ENCODE measurements around the gene SPOUT1. TPM values are rescaled to one million over a fixed set of nuclear protein-coding genes. Genes with fewer than 3 reads are reported as not detected.
"Not testable (repeated sequence)": the region's sequence is repeated elsewhere in the genome, so short reads cannot be mapped to it uniquely, and the experiment has no call there.

SPOUT1 gene, protein sequence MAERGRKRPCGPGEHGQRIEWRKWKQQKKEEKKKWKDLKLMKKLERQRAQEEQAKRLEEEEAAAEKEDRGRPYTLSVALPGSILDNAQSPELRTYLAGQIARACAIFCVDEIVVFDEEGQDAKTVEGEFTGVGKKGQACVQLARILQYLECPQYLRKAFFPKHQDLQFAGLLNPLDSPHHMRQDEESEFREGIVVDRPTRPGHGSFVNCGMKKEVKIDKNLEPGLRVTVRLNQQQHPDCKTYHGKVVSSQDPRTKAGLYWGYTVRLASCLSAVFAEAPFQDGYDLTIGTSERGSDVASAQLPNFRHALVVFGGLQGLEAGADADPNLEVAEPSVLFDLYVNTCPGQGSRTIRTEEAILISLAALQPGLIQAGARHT
- 23.8 and 28.4 TPM in 2 replicates for total RNA-seq

DNA sequence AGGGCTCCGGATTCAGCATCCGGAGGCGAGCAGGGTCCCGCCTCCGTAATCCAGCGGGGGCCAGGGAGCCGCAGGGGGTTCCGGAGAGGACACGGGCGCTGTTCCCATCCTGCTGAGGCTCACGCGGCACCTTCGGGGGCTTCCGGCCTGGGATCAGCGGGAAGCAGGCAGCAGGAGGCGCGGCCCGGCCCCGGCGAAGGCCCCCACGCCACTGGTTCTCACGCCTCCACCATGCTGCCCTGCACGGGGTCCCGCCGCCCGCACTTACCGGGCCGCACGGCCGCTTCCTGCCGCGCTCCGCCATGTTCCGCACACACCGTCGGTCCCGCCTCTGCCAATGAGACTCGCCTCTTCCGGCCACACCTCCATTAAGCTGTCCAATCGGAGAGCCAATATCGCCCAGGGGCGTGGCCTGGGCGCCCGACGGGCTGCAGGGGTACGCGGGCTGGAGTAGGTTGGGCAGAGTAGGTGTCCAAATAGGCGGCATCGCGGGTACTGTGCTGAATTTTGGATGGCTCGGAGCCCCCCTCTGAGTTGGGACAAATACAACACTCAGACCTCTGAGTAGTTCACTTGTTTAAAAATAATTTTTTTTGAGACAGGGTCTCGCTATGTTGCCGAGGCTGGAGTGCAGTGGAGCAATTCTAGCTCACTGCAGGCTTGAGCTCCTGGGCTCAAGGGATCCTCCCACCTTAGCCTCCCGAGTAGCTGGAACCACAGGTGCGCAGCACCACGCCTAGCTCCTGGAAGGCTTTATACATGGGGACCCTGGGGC, at the start of gene SPOUT1:
SPOUT1 (minus strand) TSS at position 318 of the 775 bp plus-strand sequence; CDS start at position 304, 14 bp downstream.
- DNase-seq (ENCODE audit: extremely low read depth, low read depth, low spot score): peak; percentile 31

DNA sequence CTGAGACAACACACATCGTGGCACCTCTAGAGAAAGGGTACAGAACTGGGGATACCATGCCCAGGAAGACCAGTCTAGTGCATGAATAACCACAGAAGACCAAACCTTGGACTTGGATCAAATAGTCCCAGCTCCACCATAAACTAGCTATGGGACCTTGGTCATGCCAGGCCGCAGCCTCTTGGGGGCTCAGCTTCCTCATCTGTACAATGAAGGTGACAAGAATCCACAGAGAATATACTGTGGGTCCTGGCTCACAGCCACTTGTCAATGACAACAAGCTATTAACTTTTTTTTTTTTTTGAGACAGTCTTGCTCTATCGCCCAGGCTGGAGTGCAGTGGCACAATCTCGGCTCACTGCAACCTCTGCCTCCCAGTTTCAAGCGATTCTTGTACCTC, 48.3 kb upstream of the SPOUT1 start:
- no peak for DNase-seq (ENCODE audit: extremely low read depth, low read depth, low spot score)

DNA sequence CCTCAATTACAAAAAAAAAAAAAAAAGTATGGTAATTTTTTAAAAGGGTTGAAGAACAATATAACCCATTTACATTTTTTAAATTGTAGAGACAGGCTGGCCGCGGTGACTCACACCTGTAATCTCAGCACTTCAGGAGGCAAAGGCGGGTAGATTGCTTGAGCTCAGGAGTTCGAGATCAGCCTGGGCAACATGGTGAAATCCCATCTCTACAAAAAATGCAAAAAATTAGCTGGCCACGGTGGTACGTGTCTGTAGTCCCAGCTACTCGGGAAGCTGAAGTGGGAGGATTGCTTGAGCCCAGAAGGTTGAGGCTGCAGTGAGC, 41.3 kb upstream of the SPOUT1 start:
- DNase-seq (ENCODE audit: extremely low read depth, low read depth, low spot score): not testable (repeated sequence)

DNA sequence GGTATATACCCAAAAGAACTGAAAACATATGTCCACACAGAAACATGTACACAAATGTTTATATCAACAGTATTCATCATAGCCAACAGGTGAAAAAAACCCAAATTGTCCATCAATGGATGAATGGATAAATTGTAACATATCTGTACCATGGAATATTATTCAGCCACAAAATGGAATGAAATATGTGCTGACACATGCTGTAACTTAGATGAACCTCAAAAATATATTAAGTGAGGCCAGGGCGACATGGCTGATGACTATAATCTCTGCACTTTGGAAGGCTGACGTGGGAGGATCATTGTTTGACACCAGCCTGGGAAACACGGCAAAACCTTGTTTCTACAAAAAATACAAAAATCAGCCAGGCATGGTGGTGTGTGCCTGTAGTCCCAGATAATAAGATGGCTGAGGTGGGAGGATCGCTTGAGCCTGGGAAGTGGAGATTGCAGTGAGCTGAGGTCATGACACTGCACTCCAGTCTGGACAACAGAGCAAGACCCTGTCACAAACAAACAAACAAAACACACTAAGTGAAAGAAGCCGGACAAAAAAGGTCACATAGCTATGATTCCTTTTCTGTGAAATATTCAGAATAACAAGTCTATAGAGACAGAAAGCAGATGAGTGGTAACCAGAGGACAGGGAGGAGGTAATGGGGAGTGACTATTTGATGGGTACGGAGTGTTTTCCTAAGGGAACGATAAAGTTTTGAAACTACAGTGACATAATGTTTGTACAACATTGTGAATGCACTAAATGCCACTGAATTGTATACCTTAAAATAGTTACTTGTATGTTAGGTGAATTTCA, 40.7 kb upstream of the SPOUT1 start:
- no peak for DNase-seq (ENCODE audit: extremely low read depth, low read depth, low spot score)

DNA sequence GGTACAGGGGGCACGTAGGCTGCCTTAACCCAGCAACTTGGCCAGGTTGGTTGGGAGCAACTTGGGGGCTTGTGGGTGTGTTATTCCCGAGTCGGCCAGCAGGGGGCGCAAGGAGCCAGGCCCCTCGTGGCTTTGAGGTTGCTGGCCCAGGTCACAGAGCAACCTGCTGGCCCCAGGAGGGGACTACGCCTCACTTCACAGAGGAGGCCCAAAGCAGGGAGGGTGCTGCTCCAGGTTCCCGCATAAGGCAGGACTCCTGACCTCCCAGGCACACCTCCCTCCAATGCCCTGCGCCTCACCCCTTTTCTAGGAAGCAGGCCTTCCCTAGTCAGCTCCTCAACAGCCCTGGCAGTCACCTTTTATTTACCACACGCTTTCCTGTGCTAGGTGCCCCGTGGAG, 34.1 kb upstream of the SPOUT1 start:
- no peak for DNase-seq (ENCODE audit: extremely low read depth, low read depth, low spot score)

DNA sequence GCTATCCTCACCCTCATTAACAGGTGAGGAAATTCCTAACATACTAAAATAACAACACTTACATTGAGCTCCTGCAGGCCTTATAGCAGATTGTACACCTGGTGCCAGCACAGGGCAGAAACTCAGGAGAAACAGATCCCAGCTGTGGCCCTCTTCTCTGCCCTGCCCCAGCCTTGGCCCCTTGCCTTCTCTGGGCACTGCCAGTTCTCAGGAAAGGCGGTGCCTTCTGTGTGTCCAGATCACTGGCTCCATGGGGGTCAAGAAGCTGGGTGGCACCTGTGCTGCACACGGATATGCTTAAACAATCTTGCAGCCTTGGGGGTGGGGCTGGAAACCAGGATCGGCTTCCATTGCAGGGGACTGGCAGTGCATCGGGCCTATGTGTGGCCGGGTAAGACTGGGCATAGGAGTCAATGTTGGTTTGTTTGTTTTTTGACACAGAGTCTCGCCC, 32.8 kb upstream of the SPOUT1 start:
- DNase-seq (ENCODE audit: extremely low read depth, low read depth, low spot score): no peak

DNA sequence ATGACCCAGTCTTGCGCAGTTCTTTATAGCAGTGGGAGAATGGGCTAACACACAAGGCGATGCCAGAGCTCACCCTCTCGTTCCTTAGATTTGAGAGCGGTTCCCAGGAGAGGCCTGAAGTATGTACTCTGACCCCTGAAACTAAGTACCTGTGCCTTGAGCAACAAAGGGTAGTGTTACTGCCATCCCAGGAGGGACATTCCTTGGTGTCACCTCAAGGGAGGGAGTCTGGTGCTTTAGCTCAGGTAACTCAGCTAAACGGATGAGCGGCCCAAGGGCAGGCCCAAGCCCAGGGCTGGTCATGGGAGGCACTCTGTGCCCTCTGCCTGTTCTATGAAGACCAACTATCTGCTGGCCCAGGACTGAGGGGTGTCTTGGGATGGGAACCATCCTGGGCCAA, 31.9 kb upstream of the SPOUT1 start:
- DNase-seq (ENCODE audit: extremely low read depth, low read depth, low spot score): no peak

DNA sequence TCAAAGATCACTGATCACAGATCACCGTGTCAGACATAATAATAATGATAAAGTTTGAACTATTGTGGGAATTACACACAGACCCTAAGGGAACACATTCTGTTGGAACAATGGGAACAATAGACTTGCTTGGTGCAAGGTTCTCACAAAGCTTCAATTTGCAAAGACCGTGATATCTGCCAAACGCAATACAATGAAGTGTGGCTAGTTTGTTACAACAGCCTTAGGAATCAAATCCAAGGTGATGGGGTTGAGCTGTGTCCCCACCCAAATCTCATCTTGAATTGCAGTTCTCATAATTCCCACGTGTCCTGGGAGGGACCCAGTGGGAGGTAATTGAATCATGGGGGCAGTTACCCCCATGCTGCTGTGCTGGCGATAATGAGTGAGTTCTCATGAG, 31.3 kb upstream of the SPOUT1 start:
- no peak for DNase-seq (ENCODE audit: extremely low read depth, low read depth, low spot score)

DNA sequence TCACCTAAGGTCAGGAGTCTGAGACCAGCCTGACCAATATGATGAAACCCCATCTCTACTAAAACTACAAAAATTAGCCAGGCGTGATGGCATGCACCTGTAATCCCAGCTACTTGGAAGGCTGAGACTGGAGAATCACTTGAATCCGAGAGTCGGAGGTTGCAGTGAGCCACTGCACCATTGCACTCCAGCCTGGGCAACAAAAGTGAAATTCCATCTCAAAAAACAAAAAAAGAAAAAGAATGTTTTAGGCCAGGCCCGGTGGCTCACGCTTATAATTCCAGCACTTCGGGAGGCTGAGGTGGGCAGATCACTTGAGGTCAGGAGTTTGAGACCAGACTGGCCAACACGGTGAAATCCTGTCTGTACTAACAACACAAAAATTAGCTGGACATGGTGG, 28.9 kb upstream of the SPOUT1 start:
- DNase-seq (ENCODE audit: extremely low read depth, low read depth, low spot score): not testable (repeated sequence)

DNA sequence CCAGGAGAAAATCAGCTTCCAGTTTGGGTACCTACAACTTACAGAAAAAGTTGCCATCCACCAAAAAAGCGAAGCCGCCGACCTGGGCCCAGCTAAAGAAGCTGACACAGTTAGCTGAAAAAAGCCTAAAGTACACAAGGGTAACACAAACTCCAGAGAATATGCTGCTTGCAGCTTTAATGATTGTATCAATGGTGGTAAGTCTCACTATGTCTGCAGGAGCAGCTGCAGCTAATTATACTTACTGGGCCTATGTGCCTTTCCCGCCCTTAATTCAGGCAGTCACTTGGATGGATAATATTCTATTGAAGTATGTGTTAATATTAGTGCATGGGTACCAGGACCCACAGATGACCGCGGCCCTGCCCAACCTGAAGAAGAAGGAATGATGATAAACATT, 24.9 kb upstream of the SPOUT1 start:
- DNase-seq (ENCODE audit: extremely low read depth, low read depth, low spot score): not testable (repeated sequence)

DNA sequence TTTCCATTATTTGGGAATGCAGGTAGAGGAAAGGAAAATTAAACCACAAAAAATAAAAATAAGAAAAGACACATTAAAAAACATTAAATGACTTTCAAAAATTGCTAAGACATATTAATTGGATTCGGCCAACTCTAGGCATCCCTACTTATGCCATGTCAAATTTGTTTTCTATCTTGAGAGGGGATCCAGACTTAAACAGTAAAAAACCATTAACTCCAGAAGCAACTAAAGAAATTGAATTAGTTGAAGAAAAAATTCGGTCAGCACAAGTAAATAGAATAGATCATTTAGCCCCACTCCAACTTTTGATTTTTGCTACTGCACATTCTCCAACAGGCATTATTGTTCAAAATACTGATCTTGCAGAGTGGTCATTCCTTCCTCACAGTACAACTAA, 23.1 kb upstream of the SPOUT1 start:
- DNase-seq (ENCODE audit: extremely low read depth, low read depth, low spot score): not testable (repeated sequence)

DNA sequence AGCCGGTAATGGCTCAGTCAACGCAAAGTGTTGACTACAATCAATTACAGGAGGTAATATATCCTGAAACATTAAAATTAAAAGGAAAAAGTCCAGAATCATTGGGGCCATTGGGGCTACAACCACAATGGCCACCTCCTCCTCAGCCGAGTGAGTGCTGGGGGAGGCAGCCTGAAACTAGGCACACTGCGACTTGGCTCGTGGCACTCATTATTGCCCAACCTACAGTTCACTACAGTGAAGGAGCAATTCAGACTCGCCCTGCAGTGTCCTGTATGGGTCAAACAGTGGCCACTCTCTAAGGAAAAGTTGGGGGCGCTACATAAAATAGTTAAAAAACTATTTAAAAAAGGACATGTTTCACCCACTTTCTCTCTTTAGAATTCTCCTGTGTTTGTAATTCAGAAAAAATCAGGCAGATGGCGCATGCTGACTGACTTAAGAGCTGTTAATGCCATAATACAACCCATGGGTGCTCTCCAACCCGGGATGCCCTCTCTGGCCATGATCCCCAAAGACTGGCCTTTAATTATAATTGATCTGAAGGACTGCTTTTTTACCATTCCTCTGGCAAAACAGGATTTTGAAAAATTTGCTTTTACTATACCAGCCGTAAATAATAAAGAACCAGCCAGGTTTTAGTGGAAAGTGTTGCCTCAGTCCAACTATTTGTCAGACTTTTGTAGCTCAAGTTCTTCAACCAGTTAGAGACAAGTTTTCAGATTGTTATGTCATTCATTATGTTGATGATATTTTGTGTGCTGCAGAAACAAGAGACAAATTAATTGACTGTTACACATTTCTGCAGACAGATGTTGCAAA, 22.4 kb upstream of the SPOUT1 start:
- not testable (repeated sequence) for DNase-seq (ENCODE audit: extremely low read depth, low read depth, low spot score)

DNA sequence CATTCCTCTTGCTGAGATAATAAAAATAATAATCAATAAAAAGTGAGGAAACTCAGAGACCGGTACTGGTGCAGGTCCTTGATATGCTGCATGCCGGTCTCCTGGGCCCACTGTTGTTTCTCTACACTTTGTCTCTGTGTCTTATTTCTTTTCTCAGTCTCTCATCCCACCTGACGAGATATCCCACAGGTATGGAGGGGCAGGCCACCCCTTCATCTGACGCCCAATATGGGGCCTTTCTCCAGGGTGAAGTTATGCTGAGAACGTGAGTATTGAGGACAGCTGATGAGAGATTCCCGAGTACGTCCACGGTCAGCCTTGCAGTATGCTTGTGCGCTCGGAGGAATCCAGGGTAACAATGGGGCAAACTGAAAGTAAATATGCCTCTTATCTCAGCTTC, 21.4 kb upstream of the SPOUT1 start:
- DNase-seq (ENCODE audit: extremely low read depth, low read depth, low spot score): not testable (repeated sequence)

DNA sequence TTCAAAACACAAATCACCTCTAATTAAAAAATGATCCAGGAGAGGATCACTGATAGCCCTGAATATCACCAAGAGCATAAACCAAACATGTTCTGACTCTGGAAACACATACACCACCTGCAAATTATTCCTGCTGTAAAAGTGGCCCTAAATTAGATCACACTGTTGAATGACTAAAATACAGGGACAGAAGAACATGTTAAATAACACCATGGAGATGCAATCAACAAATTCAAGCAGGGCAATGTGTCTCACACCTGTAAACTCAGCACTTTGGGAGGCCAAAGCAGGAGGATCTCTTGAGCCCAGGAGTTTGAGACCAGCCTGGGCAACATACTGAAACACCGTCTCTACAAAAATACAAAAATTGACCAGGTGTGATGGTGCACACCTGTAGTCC, 18.2 kb upstream of the SPOUT1 start:
- no peak for DNase-seq (ENCODE audit: extremely low read depth, low read depth, low spot score)

DNA sequence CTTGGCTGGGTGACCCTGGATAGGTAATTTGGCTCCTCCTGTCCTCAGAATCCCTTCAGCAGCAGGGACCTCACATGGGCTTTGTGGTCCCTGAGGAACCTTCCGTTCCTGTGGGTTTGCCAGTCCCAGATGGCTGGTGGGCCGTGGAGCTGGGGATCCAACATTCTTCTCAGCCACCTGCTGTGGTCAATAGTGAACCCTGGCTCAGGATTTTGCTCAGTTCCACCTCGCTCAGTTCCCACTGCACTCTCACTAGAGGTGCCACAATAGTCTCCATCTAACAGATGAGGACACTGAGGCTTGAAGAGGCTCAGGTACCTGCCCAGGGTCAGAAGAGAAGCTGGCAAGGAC, 17.1 kb upstream of the SPOUT1 start:
- no peak for DNase-seq (ENCODE audit: extremely low read depth, low read depth, low spot score)

DNA sequence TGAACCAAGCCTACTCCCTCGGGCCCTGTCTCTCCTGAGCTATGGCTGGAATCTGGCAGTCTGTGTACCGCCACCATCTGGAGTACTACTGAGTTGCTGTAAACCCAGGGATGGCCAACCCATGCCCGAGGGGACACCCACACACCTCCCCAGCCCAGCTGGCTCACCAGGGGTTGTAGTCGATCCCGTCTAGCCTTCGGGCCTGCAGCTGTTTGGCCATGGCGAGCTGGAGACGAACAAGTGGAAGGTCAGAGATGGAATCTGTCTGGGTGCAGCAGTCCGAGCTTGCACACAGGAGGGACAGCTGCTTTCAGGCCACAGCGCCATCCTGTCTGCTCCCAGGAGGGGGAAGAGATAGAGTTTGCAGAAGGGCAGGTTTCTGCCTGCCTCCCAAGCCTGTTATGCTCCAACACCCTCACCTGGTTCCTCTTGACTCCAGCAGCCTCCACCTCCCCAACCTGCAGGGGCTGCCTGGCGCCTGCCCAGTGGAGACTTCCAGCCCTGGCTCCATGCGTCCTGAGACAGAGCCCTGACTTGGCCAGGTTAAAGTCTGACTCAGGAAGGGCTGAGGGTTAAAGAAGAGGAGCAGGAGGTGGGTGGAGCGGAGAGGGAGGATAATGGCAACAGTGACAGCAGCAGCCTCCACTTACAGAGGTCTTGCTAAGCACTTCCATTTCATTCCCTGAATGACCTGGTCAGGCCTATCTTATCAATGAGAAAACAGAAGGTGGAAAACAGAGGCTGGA, 15.8 kb upstream of the SPOUT1 start:
- DNase-seq (ENCODE audit: extremely low read depth, low read depth, low spot score): no peak

DNA sequence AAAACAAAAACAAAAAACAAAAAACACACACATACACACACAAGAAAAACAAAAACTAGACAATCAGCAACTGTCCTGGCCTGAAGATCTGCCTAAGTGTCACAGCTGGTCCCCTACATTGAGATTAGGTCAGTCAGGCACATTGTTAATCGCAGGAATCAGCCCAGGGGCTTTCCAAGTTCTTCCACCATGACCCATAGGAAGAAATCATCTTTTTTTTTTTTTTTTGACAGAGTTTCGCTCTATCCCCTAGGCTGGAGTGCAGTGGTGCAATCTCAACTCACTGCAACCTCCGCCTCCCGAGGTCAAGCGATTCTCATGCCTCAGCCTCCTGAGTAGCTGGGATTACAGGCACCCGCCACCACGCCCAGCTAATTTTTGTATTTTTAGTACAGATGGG, 13.6 kb upstream of the SPOUT1 start:
- DNase-seq (ENCODE audit: extremely low read depth, low read depth, low spot score): not testable (repeated sequence)

DNA sequence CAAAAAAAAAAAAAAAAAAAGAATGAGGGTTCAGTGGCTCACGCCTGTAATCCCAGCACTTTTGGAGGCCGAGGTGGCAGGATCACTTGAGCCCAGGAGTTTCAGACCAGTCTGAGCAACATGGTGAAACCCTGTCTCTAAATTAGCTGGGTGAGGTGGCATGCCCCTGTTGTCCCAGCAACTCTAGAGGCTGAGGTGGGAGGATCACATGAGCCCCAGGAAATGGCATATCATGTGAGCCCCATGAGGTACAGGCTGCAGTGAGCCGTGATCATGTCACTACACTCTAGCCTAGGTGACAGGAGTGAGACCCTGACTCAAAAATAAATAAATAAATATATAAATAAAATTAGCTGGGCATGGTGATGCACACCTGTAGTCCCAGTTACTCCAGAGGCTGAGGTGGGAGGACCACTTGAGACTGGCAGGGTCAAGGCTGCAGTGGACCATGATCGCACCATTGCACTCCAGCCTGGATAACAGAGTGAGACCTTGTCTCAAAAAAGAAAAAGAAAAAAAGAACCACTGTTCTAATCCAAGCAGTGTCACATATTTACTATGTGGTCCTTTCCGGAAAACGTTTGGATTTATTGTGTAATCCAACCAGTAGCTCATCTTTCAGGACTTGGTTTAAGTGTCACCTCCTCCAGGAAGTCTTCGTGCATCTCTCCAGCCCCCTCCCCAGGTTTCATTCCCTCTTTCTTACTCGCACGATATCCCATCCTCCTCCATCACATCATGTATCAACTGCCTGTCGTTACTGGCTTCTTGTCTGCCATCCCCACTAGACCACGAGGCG, 12.3 kb upstream of the SPOUT1 start:
- no peak for DNase-seq (ENCODE audit: extremely low read depth, low read depth, low spot score)

DNA sequence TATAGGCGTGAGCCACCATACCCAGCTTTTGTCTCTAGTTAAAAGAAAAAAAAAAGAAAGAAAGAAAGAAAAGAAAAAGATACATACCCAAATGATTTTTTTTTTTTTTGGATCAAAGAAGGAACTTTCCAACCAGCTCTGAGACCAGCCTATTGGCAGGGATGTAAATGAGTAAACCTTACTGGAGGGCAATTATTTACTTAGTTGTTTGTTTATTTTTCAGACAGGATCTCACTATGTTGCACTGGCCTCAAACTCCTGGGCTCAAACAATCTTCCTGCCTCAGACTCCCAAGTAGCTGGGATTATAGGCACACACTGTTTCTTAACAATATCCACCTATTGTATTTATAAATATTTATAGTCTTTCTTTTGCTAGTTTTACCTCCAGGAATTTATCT, 10.9 kb upstream of the SPOUT1 start:
- DNase-seq (ENCODE audit: extremely low read depth, low read depth, low spot score): no peak
